ENCODE results near the gene RNF214. TPM values are rescaled to one million over a fixed set of nuclear protein-coding genes. Genes with fewer than 3 reads are reported as not detected.
A peak's percentile ranks its signal among the peaks of the same experiment; 100 is the strongest.
"Not testable (repeated sequence)": the region's sequence is repeated elsewhere in the genome, so short reads cannot be mapped to it uniquely, and the experiment has no call there.

The RNF214 gene
- 10 to 100 TPM; 14.8 to 21.2 (median 17.4) TPM for total RNA-seq

GRCh38 chr11:117232092-117232878, at the start of gene RNF214:
Gene RNF214, plus strand, starts transcription at chr11:117232671. Its CDS starts 1,602 bp downstream, at chr11:117234273.
- peaks cover 0 to 34% of the 10 kb centered on the region in 2 donors for H3K36me3 ChIP-seq
- peak within 1 kb of the TSS; percentile 92 to 98 (median 95) for H3K27ac ChIP-seq
- no peaks in the 10 kb centered on the region for H3K27me3 ChIP-seq
- H3K4me1 ChIP-seq: peaks cover 0 to 48% (median 16%) of the 10 kb centered on the region in 3 donors
- no peaks in the 10 kb centered on the region for H3K9me3 ChIP-seq
- WGBS, 2 donors (ENCODE audit: low coverage in 1 of 2): 0 to 2% methylated on average over 2 to 26 of the region's 94 CpGs
- peak; percentile 74 to 99 (median 94) for TF ChIP-seq CTCF (IDR thresholded peaks at IDR 0.05)
- TF ChIP-seq POLR2AphosphoS5 (IDR thresholded peaks at IDR 0.05): peak; percentile 66
- TF ChIP-seq POLR2A (IDR thresholded peaks at IDR 0.05): peak; percentile 85 to 87
- no peak for TF ChIP-seq EP300 (IDR thresholded peaks at IDR 0.05)
- H3K4me3 ChIP-seq: peak within 1 kb of the TSS; percentile 90 to 98
- ATAC-seq: peak; percentile 91

GRCh38 chr11:117183178-117183577, 49.3 kb upstream of the RNF214 start:
- H3K4me1 ChIP-seq: peaks cover 0 to 53% (median 20%) of the 10 kb centered on the region in 3 donors
- peaks cover 0 to 66% of the 10 kb centered on the region in 2 donors for H3K36me3 ChIP-seq
- H3K9me3 ChIP-seq, ATAC-seq, H3K27me3 ChIP-seq, H3K4me3 ChIP-seq, H3K27ac ChIP-seq: not testable (repeated sequence)
- WGBS, 2 donors (ENCODE audit: low coverage in 1 of 2): 96 to 100% methylated on average over 2 to 7 of the region's 13 CpGs

GRCh38 chr11:117183724-117184349, 48.6 kb upstream of the RNF214 start:
- H3K4me3 ChIP-seq: no peak overlapping the region
- no peak overlapping the region for H3K27ac ChIP-seq
- WGBS, 2 donors (ENCODE audit: low coverage in 1 of 2): 76 to 95% methylated on average over 3 to 8 of the region's 11 CpGs
- peaks cover 0 to 73% of the 10 kb centered on the region in 2 donors for H3K36me3 ChIP-seq
- no peaks in the 10 kb centered on the region for H3K9me3 ChIP-seq
- no peak for ATAC-seq
- peaks cover 0 to 50% (median 20%) of the 10 kb centered on the region in 3 donors for H3K4me1 ChIP-seq
- TF ChIP-seq POLR2AphosphoS5 (IDR thresholded peaks at IDR 0.05): no peak
- TF ChIP-seq EP300 (IDR thresholded peaks at IDR 0.05): no peak
- no peak for TF ChIP-seq CTCF (IDR thresholded peaks at IDR 0.05)
- TF ChIP-seq POLR2A (IDR thresholded peaks at IDR 0.05): no peak
- no peaks in the 10 kb centered on the region for H3K27me3 ChIP-seq

- H3K36me3 ChIP-seq: peaks cover 0 to 93% of the 10 kb centered on the region in 2 donors
Measured at GRCh38 chr11:117185736-117186430, 46.6 kb upstream of the RNF214 start.

More at GRCh38 chr11:117185736-117186430, 46.6 kb upstream of the RNF214 start:
- Histone ChIP-seq H3K27ac (peak overlapping the region in 1 of 4 donors; percentile 31), H3K27me3 (no peaks in the 10 kb centered on the region), H3K9me3 (no peaks in the 10 kb centered on the region), H3K4me1 (peaks cover 0 to 35% (median 7%) of the 10 kb centered on the region in 3 donors), H3K4me3 (no peak overlapping the region)
- no peak for ATAC-seq
- TF ChIP-seq POLR2A (IDR thresholded peaks at IDR 0.05) (no peak), EP300 (IDR thresholded peaks at IDR 0.05) (no peak), CTCF (IDR thresholded peaks at IDR 0.05) (no peak), POLR2AphosphoS5 (IDR thresholded peaks at IDR 0.05) (no peak)
- 70 to 92% methylated on average over 2 to 4 of the region's 5 CpGs for WGBS, 2 donors (ENCODE audit: low coverage in 1 of 2)

Measured in gastroesophageal sphincter (tissue), 4 donors.